ENCODE measurements around the gene RBBP5.

RBBP5 gene

DNA sequence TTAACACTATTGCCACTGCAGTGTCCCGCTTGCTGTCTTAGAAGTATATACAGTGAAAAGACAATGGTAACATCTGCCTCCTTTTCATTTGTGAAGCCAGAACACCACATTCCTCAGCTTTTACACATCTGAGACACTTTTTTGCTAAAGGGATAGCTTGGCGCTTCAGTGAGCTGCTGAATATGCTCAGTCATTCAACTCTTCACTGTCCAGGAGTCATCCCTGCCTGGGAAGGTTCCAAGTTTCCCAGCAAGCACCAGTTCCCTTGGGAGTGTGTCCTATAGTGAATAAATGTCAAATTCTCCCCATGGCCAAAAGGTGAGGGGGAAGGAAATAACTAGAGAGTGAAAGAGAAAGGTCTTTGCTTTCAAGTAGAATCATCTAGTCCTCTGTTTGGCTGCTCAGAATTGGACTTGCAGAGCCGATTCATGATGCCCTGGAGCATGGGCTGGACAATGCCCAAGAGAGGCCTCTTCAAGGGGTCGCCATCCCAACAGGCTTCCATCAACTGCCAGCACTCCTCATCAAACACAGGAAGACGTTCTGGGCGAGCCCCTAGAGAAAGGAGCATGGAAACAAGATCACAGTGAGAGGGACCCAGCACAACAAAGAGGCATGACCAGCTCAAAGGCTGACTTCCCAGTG, 25.5 kb upstream of the RBBP5 start:
- Histone ChIP-seq H2BK12ac (ENCODE audit: low read length in 2 of 2) (no peak overlapping the region), H3K27me3 (ENCODE audit: control insufficient read depth in 1 of 2, insufficient read depth in 1 of 2, low read length in 2 of 2) (no peaks in the 10 kb centered on the region), H2BK120ac (ENCODE audit: low read depth, low read length) (no peak overlapping the region), H3K23ac (ENCODE audit: low read length in 2 of 2) (no peak overlapping the region), H3K9me3 (ENCODE audit: control insufficient read depth, low read length) (no peaks in the 10 kb centered on the region), H2BK5ac (ENCODE audit: low read depth, low read length, poor library complexity, severe bottlenecking) (peak overlapping the region; percentile 1), H4K8ac (ENCODE audit: low read length) (no peak overlapping the region), H3K4me3 (ENCODE audit: insufficient read depth in 1 of 2, low read depth in 1 of 2, low read length in 2 of 2) (no peak overlapping the region), H2AK5ac (ENCODE audit: low read length, severe bottlenecking) (no peak overlapping the region), H3K18ac (ENCODE audit: low read depth in 1 of 2, low read length in 2 of 2) (no peak overlapping the region), H3K79me1 (replicated peaks; ENCODE audit: low read length, poor library complexity, severe bottlenecking) (no peaks in the 10 kb centered on the region), H3K36me3 (ENCODE audit: control insufficient read depth in 1 of 2, insufficient read depth in 2 of 2, low read depth in 1 of 2, low read length in 2 of 2) (peaks cover 8 to 55% of the 10 kb centered on the region in 2 experiments), H3K14ac (ENCODE audit: low read length in 2 of 2) (no peak overlapping the region), H2BK15ac (ENCODE audit: low read depth, poor library complexity, severe bottlenecking) (no peak overlapping the region), H3K4me2 (ENCODE audit: low read length, poor library complexity, severe bottlenecking) (no peak overlapping the region), H3K27ac (ENCODE audit: low read length, poor library complexity, severe bottlenecking) (peak overlapping the region; percentile 81), H3K9ac (ENCODE audit: low read length) (peak overlapping the region; percentile 52), H3K4ac (ENCODE audit: low read depth in 1 of 2, low read length in 2 of 2) (no peak overlapping the region), H3K4me1 (ENCODE audit: control insufficient read depth, insufficient read depth, low read depth, low read length) (peaks cover 11% of the 10 kb centered on the region), H4K91ac (ENCODE audit: low read length) (no peak overlapping the region), H2AFZ (ENCODE audit: low read depth, low read length) (no peak overlapping the region)
- peak; percentile 43 for DNase-seq
- WGBS = 89% methylated on average over 6 of the region's 6 CpGs

DNA sequence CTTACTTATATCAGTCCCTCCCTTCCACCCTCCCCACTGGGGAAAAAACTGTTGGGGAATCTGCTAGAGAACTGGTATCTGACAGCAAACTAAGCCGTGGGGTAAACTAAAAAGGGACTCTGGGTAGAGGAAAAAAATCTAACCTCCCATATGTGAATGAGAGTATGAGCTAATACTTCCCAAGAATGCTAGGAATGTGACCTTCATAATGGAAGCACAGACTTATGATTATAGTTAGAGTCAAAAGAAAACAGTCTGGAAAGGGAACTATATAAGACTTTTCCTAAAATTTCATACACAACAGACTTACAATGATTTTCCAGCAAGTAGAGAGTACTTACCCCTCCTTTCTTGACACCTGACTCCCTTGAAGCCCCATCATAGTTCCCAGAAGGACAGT, 23.0 kb upstream of the RBBP5 start:
- no peaks in the 10 kb centered on the region for H3K27me3 ChIP-seq (ENCODE audit: control insufficient read depth in 1 of 2, insufficient read depth in 1 of 2, low read length in 2 of 2)
- no peak overlapping the region for H2AK5ac ChIP-seq (ENCODE audit: low read length, severe bottlenecking)
- H2BK120ac ChIP-seq (ENCODE audit: low read depth, low read length) = no peak overlapping the region
- H2BK12ac ChIP-seq (ENCODE audit: low read length in 2 of 2) = no peak overlapping the region
- WGBS = no CpG with 5 or more reads among the region's 1 CpG
- H4K91ac ChIP-seq (ENCODE audit: low read length) = no peak overlapping the region
- no peaks in the 10 kb centered on the region for H3K79me1 ChIP-seq (replicated peaks; ENCODE audit: low read length, poor library complexity, severe bottlenecking)
- H3K4ac ChIP-seq (ENCODE audit: low read depth in 1 of 2, low read length in 2 of 2) = no peak overlapping the region
- H3K9me3 ChIP-seq (ENCODE audit: control insufficient read depth, low read length) = no peaks in the 10 kb centered on the region
- H3K9ac ChIP-seq (ENCODE audit: low read length) = peak overlapping the region; percentile 64
- H2AFZ ChIP-seq (ENCODE audit: low read depth, low read length) = no peak overlapping the region
- H3K36me3 ChIP-seq (ENCODE audit: control insufficient read depth in 1 of 2, insufficient read depth in 2 of 2, low read depth in 1 of 2, low read length in 2 of 2) = peaks cover 3 to 32% of the 10 kb centered on the region in 2 experiments
- H4K8ac ChIP-seq (ENCODE audit: low read length) = no peak overlapping the region
- no peak overlapping the region for H2BK15ac ChIP-seq (ENCODE audit: low read depth, poor library complexity, severe bottlenecking)
- peak overlapping the region; percentile 97 for H3K27ac ChIP-seq (ENCODE audit: low read length, poor library complexity, severe bottlenecking)
- no peak overlapping the region for H3K4me2 ChIP-seq (ENCODE audit: low read length, poor library complexity, severe bottlenecking)
- no peak overlapping the region for H2BK5ac ChIP-seq (ENCODE audit: low read depth, low read length, poor library complexity, severe bottlenecking)
- peak overlapping the region in 1 of 2 experiments; percentile 4 for H3K4me3 ChIP-seq (ENCODE audit: insufficient read depth in 1 of 2, low read depth in 1 of 2, low read length in 2 of 2)
- peaks cover 15% of the 10 kb centered on the region for H3K4me1 ChIP-seq (ENCODE audit: control insufficient read depth, insufficient read depth, low read depth, low read length)
- DNase-seq = peak; percentile 40
- H3K14ac ChIP-seq (ENCODE audit: low read length in 2 of 2) = no peak overlapping the region
- no peak overlapping the region for H3K23ac ChIP-seq (ENCODE audit: low read length in 2 of 2)
- no peak overlapping the region for H3K18ac ChIP-seq (ENCODE audit: low read depth in 1 of 2, low read length in 2 of 2)

DNA sequence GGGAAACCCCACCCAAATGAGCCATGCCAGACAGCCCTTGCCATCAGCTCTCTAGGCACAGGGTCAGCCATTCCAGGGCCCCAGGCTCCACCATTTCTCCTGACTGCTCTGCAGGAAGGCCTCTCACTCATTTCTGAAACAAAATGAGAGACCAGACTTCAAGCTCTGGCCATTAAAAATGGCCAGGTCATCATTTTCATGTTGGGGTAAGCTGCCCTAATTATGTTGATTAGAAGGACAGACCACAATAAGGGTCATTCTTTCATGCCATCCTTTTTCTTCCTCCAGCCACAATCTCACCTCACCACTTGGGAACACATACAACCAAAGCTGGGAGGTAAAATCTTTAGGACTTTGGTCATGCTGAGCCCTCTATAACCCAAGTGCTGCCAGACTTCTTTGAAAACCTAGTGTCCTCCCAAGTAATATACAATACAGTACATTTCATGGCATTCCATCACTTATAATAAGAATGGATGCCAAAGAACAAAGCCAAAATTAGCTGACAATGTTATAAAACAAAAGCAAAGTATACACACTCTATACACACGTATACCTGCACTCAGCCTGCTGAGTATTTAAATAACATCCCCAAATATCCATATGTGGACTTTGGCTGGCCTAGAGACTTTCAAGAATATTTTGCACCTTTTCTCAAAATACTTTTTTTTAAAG, 22.4 kb upstream of the RBBP5 start:
- no peak overlapping the region for H4K91ac ChIP-seq (ENCODE audit: low read length)
- H3K79me1 ChIP-seq (replicated peaks; ENCODE audit: low read length, poor library complexity, severe bottlenecking) = no peaks in the 10 kb centered on the region
- no peak overlapping the region for H3K23ac ChIP-seq (ENCODE audit: low read length in 2 of 2)
- no peak overlapping the region for H3K4me3 ChIP-seq (ENCODE audit: insufficient read depth in 1 of 2, low read depth in 1 of 2, low read length in 2 of 2)
- no peak overlapping the region for H3K18ac ChIP-seq (ENCODE audit: low read depth in 1 of 2, low read length in 2 of 2)
- DNase-seq = no peak
- peak overlapping the region; percentile 89 for H2AK5ac ChIP-seq (ENCODE audit: low read length, severe bottlenecking)
- H2BK5ac ChIP-seq (ENCODE audit: low read depth, low read length, poor library complexity, severe bottlenecking) = peak overlapping the region; percentile 60
- no peak overlapping the region for H2BK12ac ChIP-seq (ENCODE audit: low read length in 2 of 2)
- 85% methylated on average over 1 of the region's 1 CpG for WGBS
- H2AFZ ChIP-seq (ENCODE audit: low read depth, low read length) = no peak overlapping the region
- H3K4ac ChIP-seq (ENCODE audit: low read depth in 1 of 2, low read length in 2 of 2) = peak overlapping the region in 1 of 2 experiments; percentile 42
- peak overlapping the region; percentile 97 for H3K27ac ChIP-seq (ENCODE audit: low read length, poor library complexity, severe bottlenecking)
- H2BK120ac ChIP-seq (ENCODE audit: low read depth, low read length) = no peak overlapping the region
- no peak overlapping the region for H3K4me2 ChIP-seq (ENCODE audit: low read length, poor library complexity, severe bottlenecking)
- peak overlapping the region; percentile 64 for H3K9ac ChIP-seq (ENCODE audit: low read length)
- peaks cover 15% of the 10 kb centered on the region for H3K4me1 ChIP-seq (ENCODE audit: control insufficient read depth, insufficient read depth, low read depth, low read length)
- no peak overlapping the region for H3K14ac ChIP-seq (ENCODE audit: low read length in 2 of 2)
- no peak overlapping the region for H4K8ac ChIP-seq (ENCODE audit: low read length)
- no peaks in the 10 kb centered on the region for H3K9me3 ChIP-seq (ENCODE audit: control insufficient read depth, low read length)
- no peaks in the 10 kb centered on the region for H3K27me3 ChIP-seq (ENCODE audit: control insufficient read depth in 1 of 2, insufficient read depth in 1 of 2, low read length in 2 of 2)
- peaks cover 3 to 27% of the 10 kb centered on the region in 2 experiments for H3K36me3 ChIP-seq (ENCODE audit: control insufficient read depth in 1 of 2, insufficient read depth in 2 of 2, low read depth in 1 of 2, low read length in 2 of 2)
- no peak overlapping the region for H2BK15ac ChIP-seq (ENCODE audit: low read depth, poor library complexity, severe bottlenecking)

DNA sequence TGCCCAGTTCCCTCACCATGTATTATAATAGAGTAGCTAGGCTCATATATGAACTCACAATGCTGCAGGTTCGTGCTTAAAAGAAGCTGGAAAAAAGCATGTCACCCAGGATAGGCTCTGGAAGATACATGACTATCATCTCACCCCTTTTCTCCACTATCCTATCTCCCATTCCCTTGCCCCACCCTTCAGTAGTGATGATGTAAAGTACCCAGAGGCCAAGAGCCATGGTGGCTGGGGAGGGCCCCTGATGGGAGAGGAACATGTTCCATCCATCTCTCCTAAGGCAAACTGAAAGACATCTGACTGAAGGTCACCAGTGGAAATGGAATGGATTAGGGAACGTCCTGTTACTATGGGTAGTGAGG, 20.3 kb upstream of the RBBP5 start:
- no peak overlapping the region for H3K14ac ChIP-seq (ENCODE audit: low read length in 2 of 2)
- no peak overlapping the region for H2AK5ac ChIP-seq (ENCODE audit: low read length, severe bottlenecking)
- no peak overlapping the region for H2BK120ac ChIP-seq (ENCODE audit: low read depth, low read length)
- no peaks in the 10 kb centered on the region for H3K9me3 ChIP-seq (ENCODE audit: control insufficient read depth, low read length)
- no peak overlapping the region for H3K4me2 ChIP-seq (ENCODE audit: low read length, poor library complexity, severe bottlenecking)
- H4K8ac ChIP-seq (ENCODE audit: low read length) = no peak overlapping the region
- H3K79me1 ChIP-seq (replicated peaks; ENCODE audit: low read length, poor library complexity, severe bottlenecking) = no peaks in the 10 kb centered on the region
- H2BK15ac ChIP-seq (ENCODE audit: low read depth, poor library complexity, severe bottlenecking) = no peak overlapping the region
- H3K4me3 ChIP-seq (ENCODE audit: insufficient read depth in 1 of 2, low read depth in 1 of 2, low read length in 2 of 2) = peak overlapping the region in 1 of 2 experiments; percentile 32
- H3K4ac ChIP-seq (ENCODE audit: low read depth in 1 of 2, low read length in 2 of 2) = no peak overlapping the region
- H3K27me3 ChIP-seq (ENCODE audit: control insufficient read depth in 1 of 2, insufficient read depth in 1 of 2, low read length in 2 of 2) = no peaks in the 10 kb centered on the region
- no peak for DNase-seq
- H2BK5ac ChIP-seq (ENCODE audit: low read depth, low read length, poor library complexity, severe bottlenecking) = no peak overlapping the region
- no peak overlapping the region for H2BK12ac ChIP-seq (ENCODE audit: low read length in 2 of 2)
- H3K18ac ChIP-seq (ENCODE audit: low read depth in 1 of 2, low read length in 2 of 2) = no peak overlapping the region
- no peak overlapping the region for H2AFZ ChIP-seq (ENCODE audit: low read depth, low read length)
- no peak overlapping the region for H3K23ac ChIP-seq (ENCODE audit: low read length in 2 of 2)
- H3K36me3 ChIP-seq (ENCODE audit: control insufficient read depth in 1 of 2, insufficient read depth in 2 of 2, low read depth in 1 of 2, low read length in 2 of 2) = peaks cover 0 to 9% of the 10 kb centered on the region in 2 experiments
- peaks cover 12% of the 10 kb centered on the region for H3K4me1 ChIP-seq (ENCODE audit: control insufficient read depth, insufficient read depth, low read depth, low read length)
- WGBS = 33% methylated on average over 1 of the region's 2 CpGs
- no peak overlapping the region for H4K91ac ChIP-seq (ENCODE audit: low read length)
- peak overlapping the region; percentile 68 for H3K9ac ChIP-seq (ENCODE audit: low read length)
- no peak overlapping the region for H3K27ac ChIP-seq (ENCODE audit: low read length, poor library complexity, severe bottlenecking)
